Esophagus muscularis mucosa (tissue), 4 donors: ENCODE data around the gene HOXA7. TPM values are rescaled to one million over a fixed set of nuclear protein-coding genes. Genes with fewer than 3 reads are reported as not detected.

Experiments
- DNase-seq: peaks from one replicate; pipeline ENCODE4 v3.0.0-alpha.2; 2017; ENCODE audit errors: extremely low spot score
- H3K27ac ChIP-seq, 4 donors: fragments of 200-600 bp; sonication (generic); replicated peaks in 1 of 4; 1 replicate in 3 of 4; 2 replicates in 1 of 4; pipeline ENCODE4 v1.5.1; 2016 to 2019; ENCODE audit warnings: mild to moderate bottlenecking in 1 of 4
- H3K27me3 ChIP-seq, 4 donors: fragments of 200-600 bp; sonication (generic); one replicate each; pipeline versions ENCODE4 v1.5.1 to v1.6.0; 2016 to 2019
- H3K36me3 ChIP-seq, 4 donors: fragments of 200-600 bp; sonication (generic); one replicate each; pipeline ENCODE4 v1.5.1; 2016 to 2019
- H3K4me1 ChIP-seq, 4 donors: fragments of 200-600 bp; sonication (generic); one replicate each; pipeline ENCODE4 v1.5.1; 2016 to 2019
- H3K4me3 ChIP-seq, 4 donors: fragments of 200-600 bp; sonication (generic); 1 replicate in 2 of 4; 2 replicates in 2 of 4; pipeline ENCODE4 v1.5.1; 2016 to 2019; ENCODE audit warnings: mild to moderate bottlenecking in 4 of 4, moderate library complexity in 1 of 4
- H3K9me3 ChIP-seq, 4 donors: fragments of 200-600 bp; sonication (generic); 1 replicate in 3 of 4; 2 replicates in 1 of 4; pipeline ENCODE4 v1.5.1; 2016 to 2019
- CTCF ChIP-seq, 3 experiments: fragments of 200-600 bp in 2 of 3; fragments of 450-650 bp in 1 of 3; sonication (generic) in 2 of 3; IDR thresholded peaks; one replicate each; pipeline ENCODE4 v1.5.1; 2017 to 2019; ENCODE audit warnings: antibody characterized with exemption in 3 of 3, mild to moderate bottlenecking in 2 of 3, moderate library complexity in 1 of 3
- EP300 ChIP-seq: sonication (generic); formaldehyde crosslinking; IDR thresholded peaks from one replicate; pipeline ENCODE4 v1.6.1; 2017; ENCODE audit warnings: antibody characterized with exemption
- POLR2A ChIP-seq: fragments of 450-650 bp; IDR thresholded peaks from one replicate; pipeline ENCODE4 v1.6.1; 2017; ENCODE audit warnings: antibody characterized with exemption, moderate library complexity, mild to moderate bottlenecking, low read depth
- POLR2AphosphoS5 ChIP-seq, 2 donors: sonication (generic); formaldehyde crosslinking; IDR thresholded peaks; one replicate each; pipeline ENCODE4 v1.6.1; 2017; ENCODE audit warnings: antibody characterized with exemption in 2 of 2
- WGBS: methylation state at CpG from one replicate; pipeline ENCODE4 v1.1.5; 2018; 5-methylcytosine and 5-hydroxymethylcytosine counted together
- intact Hi-C: fragments of 100-400 bp; cut with DNase I; formaldehyde crosslinking; loops from one replicate; pipeline ENCODE4 v1.15.1; 2023
- total RNA-seq, 4 donors: library from RNA; depleted of rRNA; stranded (reverse); fragments of >200 nt; gene quantifications; one replicate each; pipeline versions ENCODE4 v1.1.0 to v1.2.1, GENCODE V29; 2016

Gene HOXA7
- total RNA-seq, 4 donors from 2014 or later, result 0.33 to 1.7 (median 0.49) TPM

GRCh38 chr7:27134392-27134791, 22.1 kb downstream of the HOXA7 start:
- Histone ChIP-seq H3K4me1 (peaks cover 0 to 83% (median 80%) of the 10 kb centered on the region in 4 donors), H3K36me3 (no peaks in the 10 kb centered on the region), H3K9me3 (no peaks in the 10 kb centered on the region), H3K27ac (peak overlapping the region; percentile 96 to 99 (median 99)), H3K4me3 (no peak overlapping the region), H3K27me3 (peaks cover 0 to 4% (median 0%) of the 10 kb centered on the region in 4 donors)
- intact Hi-C loops, result loop anchor here (2.0 kb wide), 1 partner anchor 38 kb away; no protein-coding TSS in a partner anchor
- TF ChIP-seq POLR2AphosphoS5 (IDR thresholded peaks at IDR 0.05), result peak; percentile 43 to 54
- TF ChIP-seq EP300, result no peak
- no peak for DNase-seq
- 12% methylated on average over 2 of the region's 2 CpGs for WGBS

GRCh38 chr7:27133409-27134231, 22.9 kb downstream of the HOXA7 start:
- 52% methylated on average over 18 of the region's 18 CpGs for WGBS

GRCh38 chr7:27132978-27133377, 23.5 kb downstream of the HOXA7 start:
- TF ChIP-seq POLR2A (no peak), CTCF (IDR thresholded peaks at IDR 0.05) (no peak), POLR2AphosphoS5 (IDR thresholded peaks at IDR 0.05) (no peak), EP300 (no peak)
- H3K27ac ChIP-seq, result peak overlapping the region; percentile 96 to 99 (median 99)
- H3K36me3 ChIP-seq, result no peaks in the 10 kb centered on the region
- H3K27me3 ChIP-seq, result no peaks in the 10 kb centered on the region
- H3K4me1 ChIP-seq, result peaks cover 0 to 85% (median 82%) of the 10 kb centered on the region in 4 donors
- WGBS, result 51% methylated on average over 6 of the region's 6 CpGs
- no peak overlapping the region for H3K4me3 ChIP-seq
- no peaks in the 10 kb centered on the region for H3K9me3 ChIP-seq
- intact Hi-C loops, result no loop called here
- DNase-seq, result no peak

More at GRCh38 chr7:27133409-27134231, 22.9 kb downstream of the HOXA7 start:
- Histone ChIP-seq H3K4me3 (no peak overlapping the region), H3K27me3 (no peaks in the 10 kb centered on the region), H3K36me3 (no peaks in the 10 kb centered on the region), H3K4me1 (peaks cover 0 to 85% (median 82%) of the 10 kb centered on the region in 4 donors), H3K27ac (peak overlapping the region; percentile 96 to 99 (median 99)), H3K9me3 (no peaks in the 10 kb centered on the region)
- TF ChIP-seq POLR2AphosphoS5 (IDR thresholded peaks at IDR 0.05) (no peak), POLR2A (no peak), EP300 (no peak), CTCF (IDR thresholded peaks at IDR 0.05) (no peak)
- DNase-seq, result no peak
- intact Hi-C loops, result loop anchor here (2.0 kb wide), 1 partner anchor 37 kb away; no protein-coding TSS in a partner anchor

- 51% methylated on average over 2 of the region's 2 CpGs for WGBS
- Histone ChIP-seq H3K27ac (peak overlapping the region; percentile 96 to 100 (median 99)), H3K27me3 (no peaks in the 10 kb centered on the region), H3K9me3 (no peaks in the 10 kb centered on the region), H3K4me1 (peaks cover 0 to 85% (median 82%) of the 10 kb centered on the region in 4 donors), H3K36me3 (no peaks in the 10 kb centered on the region), H3K4me3 (peak overlapping the region in 1 of 4 donors; percentile 88)
- DNase-seq, result no peak
- peak in 1 of 2 donors; percentile 9 for TF ChIP-seq POLR2AphosphoS5 (IDR thresholded peaks at IDR 0.05)
- TF ChIP-seq POLR2A, result no peak
- TF ChIP-seq EP300, result no peak
- intact Hi-C loops, result no loop called here
Observed at GRCh38 chr7:27132214-27132613, 24.3 kb downstream of the HOXA7 start.

- no peak for TF ChIP-seq CTCF (IDR thresholded peaks at IDR 0.05)
- TF ChIP-seq POLR2A, result no peak
- no peak for TF ChIP-seq POLR2AphosphoS5 (IDR thresholded peaks at IDR 0.05)
- TF ChIP-seq EP300, result no peak
- 36% methylated on average over 12 of the region's 12 CpGs for WGBS
- H3K9me3 ChIP-seq, result no peaks in the 10 kb centered on the region
- peaks cover 0 to 85% (median 82%) of the 10 kb centered on the region in 4 donors for H3K4me1 ChIP-seq
- intact Hi-C loops, result no loop called here
- no peaks in the 10 kb centered on the region for H3K36me3 ChIP-seq
- no peaks in the 10 kb centered on the region for H3K27me3 ChIP-seq
- H3K4me3 ChIP-seq, result peak overlapping the region; percentile 81 to 94 (median 89)
- peak overlapping the region; percentile 96 to 100 (median 99) for H3K27ac ChIP-seq
- no peak for DNase-seq
Observed at GRCh38 chr7:27131390-27131819, 25.1 kb downstream of the HOXA7 start.
